Ishikawa (cell line): ENCODE data around the gene MRPS10.

Experiments
- CEBPB ChIP-seq: IDR thresholded peaks from 2 replicates; pipeline ENCODE4 v1.6.1; 2012
- EP300 ChIP-seq: IDR thresholded peaks from 2 replicates; pipeline ENCODE4 v1.6.1; 2012; ENCODE audit warnings: borderline replicate concordance
- NFIC ChIP-seq: IDR thresholded peaks from 2 replicates; pipeline ENCODE4 v1.6.1; 2012
- RAD21 ChIP-seq: IDR thresholded peaks from 2 replicates; pipeline ENCODE4 v1.6.1; 2012; ENCODE audit warnings: low read depth
- REST ChIP-seq: IDR thresholded peaks from 2 replicates; pipeline ENCODE4 v1.6.1; 2012; ENCODE audit warnings: low read depth, mild to moderate bottlenecking
- TAF1 ChIP-seq: IDR thresholded peaks from 2 replicates; pipeline ENCODE4 v1.6.1; 2012; ENCODE audit warnings: low read depth, mild to moderate bottlenecking

- TF ChIP-seq CEBPB, result no peak
- peak; percentile 61 for TF ChIP-seq RAD21
- TF ChIP-seq EP300, result no peak
- TF ChIP-seq NFIC, result no peak
- TF ChIP-seq TAF1, result no peak
- TF ChIP-seq REST, result no peak
Observed at GRCh38 chr6:42230345-42231321, 13.0 kb upstream of the MRPS10 start.
